Parathyroid adenoma (tissue), 2 donors: ENCODE data around the gene SLC22A23.

Source experiments
- H2AFZ ChIP-seq: fragments of 300-600 bp; sonication (generic); one replicate; pipeline ENCODE4 v1.7.0; 2017; ENCODE audit warnings: antibody characterized with exemption, mild to moderate bottlenecking
- H3K27ac ChIP-seq: fragments of 300-600 bp; sonication (generic); one replicate; pipeline ENCODE4 v1.7.0; 2017
- H3K27me3 ChIP-seq: fragments of 300-600 bp; sonication (generic); one replicate; pipeline ENCODE4 v1.7.0; 2017; ENCODE audit warnings: low read length; ENCODE audit not compliant: control insufficient read depth, insufficient read depth
- H3K36me3 ChIP-seq: fragments of 300-600 bp; sonication (generic); one replicate; pipeline ENCODE4 v1.7.0; 2017; ENCODE audit warnings: low read length; ENCODE audit not compliant: control insufficient read depth, insufficient read depth
- H3K4me1 ChIP-seq: fragments of 300-600 bp; sonication (generic); one replicate; pipeline ENCODE4 v1.7.0; 2017; ENCODE audit warnings: control low read depth
- H3K4me2 ChIP-seq: fragments of 300-600 bp; sonication (generic); one replicate; pipeline ENCODE4 v1.7.0; 2017; ENCODE audit warnings: low read length
- H3K4me3 ChIP-seq: fragments of 300-600 bp; sonication (generic); one replicate; pipeline ENCODE4 v1.7.0; 2017; ENCODE audit warnings: low read depth, low read length
- H3K79me2 ChIP-seq: fragments of 300-600 bp; sonication (generic); one replicate; pipeline ENCODE4 v1.7.0; 2017; ENCODE audit warnings: control low read depth
- H3K9ac ChIP-seq: fragments of 300-600 bp; sonication (generic); one replicate; pipeline ENCODE4 v1.7.0; 2017; ENCODE audit warnings: mild to moderate bottlenecking
- H3K9me3 ChIP-seq: fragments of 300-600 bp; sonication (generic); one replicate; pipeline ENCODE4 v1.7.0; 2017; ENCODE audit warnings: low read length; ENCODE audit not compliant: control insufficient read depth
- TF ChIP-seq, protein P1 (sequence below): fragments of 300-600 bp; sonication (generic); IDR thresholded peaks from one replicate; pipeline ENCODE4 v1.7.0; 2017; ENCODE audit warnings: antibody characterized with exemption, mild to moderate bottlenecking
- donor health status: primary hyperparathyroidism.

Gene SLC22A23

DNA sequence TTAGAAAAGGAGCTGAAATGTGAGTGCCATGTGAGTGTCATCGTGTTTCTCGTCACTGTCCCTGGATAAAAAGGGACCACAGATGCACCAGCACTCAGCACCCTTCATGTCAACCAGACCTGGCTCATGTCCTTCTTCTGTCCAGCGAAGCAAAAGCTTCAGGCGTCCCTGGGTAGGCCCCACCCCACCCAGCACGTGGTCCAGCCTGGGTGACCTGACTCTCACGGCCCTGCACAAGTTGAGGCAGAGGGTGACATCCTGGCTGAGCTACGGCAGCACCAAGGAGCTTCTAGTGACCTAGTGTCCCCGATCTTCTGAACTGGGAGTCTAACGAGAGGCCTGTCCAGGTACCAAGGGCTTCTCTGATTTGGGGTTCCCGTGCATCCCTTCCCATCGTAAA, 160.3 kb downstream of the SLC22A23 start:
- H3K4me1 ChIP-seq, result no peaks in the 10 kb centered on the region
- no peaks in the 10 kb centered on the region for H3K27me3 ChIP-seq
- H3K9me3 ChIP-seq, result no peaks in the 10 kb centered on the region
- no peaks in the 10 kb centered on the region for H3K79me2 ChIP-seq
- H3K4me3 ChIP-seq, result no peak overlapping the region
- H3K9ac ChIP-seq, result no peak overlapping the region
- no peaks in the 10 kb centered on the region for H3K36me3 ChIP-seq
- H2AFZ ChIP-seq, result no peak overlapping the region
- TF ChIP-seq, protein P1, sequence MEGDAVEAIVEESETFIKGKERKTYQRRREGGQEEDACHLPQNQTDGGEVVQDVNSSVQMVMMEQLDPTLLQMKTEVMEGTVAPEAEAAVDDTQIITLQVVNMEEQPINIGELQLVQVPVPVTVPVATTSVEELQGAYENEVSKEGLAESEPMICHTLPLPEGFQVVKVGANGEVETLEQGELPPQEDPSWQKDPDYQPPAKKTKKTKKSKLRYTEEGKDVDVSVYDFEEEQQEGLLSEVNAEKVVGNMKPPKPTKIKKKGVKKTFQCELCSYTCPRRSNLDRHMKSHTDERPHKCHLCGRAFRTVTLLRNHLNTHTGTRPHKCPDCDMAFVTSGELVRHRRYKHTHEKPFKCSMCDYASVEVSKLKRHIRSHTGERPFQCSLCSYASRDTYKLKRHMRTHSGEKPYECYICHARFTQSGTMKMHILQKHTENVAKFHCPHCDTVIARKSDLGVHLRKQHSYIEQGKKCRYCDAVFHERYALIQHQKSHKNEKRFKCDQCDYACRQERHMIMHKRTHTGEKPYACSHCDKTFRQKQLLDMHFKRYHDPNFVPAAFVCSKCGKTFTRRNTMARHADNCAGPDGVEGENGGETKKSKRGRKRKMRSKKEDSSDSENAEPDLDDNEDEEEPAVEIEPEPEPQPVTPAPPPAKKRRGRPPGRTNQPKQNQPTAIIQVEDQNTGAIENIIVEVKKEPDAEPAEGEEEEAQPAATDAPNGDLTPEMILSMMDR, result no peak
- H3K27ac ChIP-seq, result no peak overlapping the region
- no peak overlapping the region for H3K4me2 ChIP-seq

- Histone ChIP-seq H3K79me2 (no peaks in the 10 kb centered on the region), H3K27ac (no peak overlapping the region), H3K4me3 (no peak overlapping the region), H3K4me1 (no peaks in the 10 kb centered on the region), H3K4me2 (no peak overlapping the region), H2AFZ (no peak overlapping the region), H3K27me3 (no peaks in the 10 kb centered on the region), H3K9me3 (no peaks in the 10 kb centered on the region), H3K9ac (no peak overlapping the region), H3K36me3 (no peaks in the 10 kb centered on the region)
- TF ChIP-seq, protein P1, result no peak
Measured at GRCh38 chr6:3296078-3296477, 160.8 kb downstream of the SLC22A23 start.

- H3K79me2 ChIP-seq, result no peaks in the 10 kb centered on the region
- H3K36me3 ChIP-seq, result no peaks in the 10 kb centered on the region
- no peak overlapping the region for H3K4me3 ChIP-seq
- H3K27ac ChIP-seq, result no peak overlapping the region
- H3K9me3 ChIP-seq, result no peaks in the 10 kb centered on the region
- no peak overlapping the region for H2AFZ ChIP-seq
- no peak overlapping the region for H3K4me2 ChIP-seq
- H3K4me1 ChIP-seq, result peaks cover under 1% of the 10 kb centered on the region
- TF ChIP-seq, protein P1, result no peak
- H3K9ac ChIP-seq, result no peak overlapping the region
- no peaks in the 10 kb centered on the region for H3K27me3 ChIP-seq
Measured at GRCh38 chr6:3294921-3295871, 161.7 kb downstream of the SLC22A23 start.

DNA sequence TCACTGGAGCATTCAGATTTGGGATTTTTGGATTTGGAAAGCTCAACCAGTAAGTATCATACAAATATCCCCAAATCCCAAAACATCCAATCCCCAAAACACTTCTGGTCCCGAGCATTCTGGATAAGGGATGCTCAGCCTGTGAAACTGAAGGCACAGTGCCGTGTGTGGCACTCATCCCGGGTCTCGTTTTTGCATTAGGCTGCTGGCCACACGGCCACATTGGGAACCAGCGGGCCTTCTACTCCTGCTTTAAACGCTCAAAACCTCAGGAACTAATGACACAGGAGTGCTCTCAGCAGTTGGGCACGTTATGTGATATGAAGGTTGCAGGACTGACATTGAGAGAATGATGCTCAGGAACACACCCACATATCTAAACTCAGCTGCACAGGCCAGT, 162.5 kb downstream of the SLC22A23 start:
- Histone ChIP-seq H3K79me2 (no peaks in the 10 kb centered on the region), H3K36me3 (no peaks in the 10 kb centered on the region), H3K9ac (no peak overlapping the region), H3K4me3 (no peak overlapping the region), H2AFZ (no peak overlapping the region), H3K4me1 (peaks cover 2% of the 10 kb centered on the region), H3K4me2 (no peak overlapping the region), H3K9me3 (no peaks in the 10 kb centered on the region), H3K27me3 (no peaks in the 10 kb centered on the region), H3K27ac (no peak overlapping the region)
- TF ChIP-seq, protein P1, result no peak
